AG04450 (cell line): ENCODE measurements around the gene TSHZ2. TPM values are rescaled to one million over a fixed set of nuclear protein-coding genes. Genes with fewer than 3 reads are reported as not detected.

Source experiments
- CTCF ChIA-PET: fragments of 300-600, 350-600 bp; formaldehyde crosslinking; extraction: SDS; loops from one replicate; lab custom pipeline; 2022; ENCODE audit warnings: antibody characterized with exemption, inconsistent platforms; lab: Charles Lee
- POLR2A ChIA-PET: fragments of 350-600 bp; formaldehyde crosslinking; extraction: SDS; loops from one replicate; lab custom pipeline; 2021; ENCODE audit warnings: antibody characterized with exemption, inconsistent platforms; lab: Yijun Ruan, JAX
- DNase-seq: peaks from one replicate; pipeline ENCODE4 v3.0.0-alpha.2; 2011; ENCODE audit warnings: low read depth, low spot score
- H3K27ac ChIP-seq: one replicate; pipeline ENCODE4 v1.5.1; 2012; ENCODE audit warnings: low read depth, low read length, control low read depth
- H3K27me3 ChIP-seq: one replicate; pipeline ENCODE4 v1.6.0; 2012; ENCODE audit warnings: low read length; ENCODE audit not compliant: control insufficient read depth, insufficient read depth
- H3K4me3 ChIP-seq: 2 replicates; pipeline ENCODE4 v1.5.1; 2011; ENCODE audit warnings: mild to moderate bottlenecking, low read depth, low read length, control low read depth
- H3K9me3 ChIP-seq: 2 replicates; pipeline ENCODE4 v1.5.1; 2012; ENCODE audit warnings: low read length; ENCODE audit not compliant: control insufficient read depth, insufficient read depth
- CTCF ChIP-seq: IDR thresholded peaks from 2 replicates; pipeline ENCODE4 v1.5.1; 2011; ENCODE audit warnings: low read depth, low read length, control low read depth, inconsistent platforms
- polyA plus RNA-seq: library from polyadenylated mRNA; depleted of rRNA; stranded (reverse); fragments of >200 nt; gene quantifications from 2 replicates; pipeline ENCODE4 v1.2.3, GENCODE V29; 2011

The TSHZ2 gene
- polyA plus RNA-seq, 1 experiment = not detected

- TF ChIP-seq CTCF = no peak
- no peaks in the 10 kb centered on the region for H3K9me3 ChIP-seq
- no peak for DNase-seq
- no peak overlapping the region for H3K4me3 ChIP-seq
- H3K27me3 ChIP-seq = no peaks in the 10 kb centered on the region
- CTCF ChIA-PET = no interaction called here
- POLR2A ChIA-PET = no interaction called here
- H3K27ac ChIP-seq = no peak overlapping the region
Measured at GRCh38 chr20:53190225-53190624, 218.1 kb downstream of the TSHZ2 start.

GRCh38 chr20:53191957-53192356 is 219.8 kb downstream of the TSHZ2 start:
- DNase-seq = no peak
- Histone ChIP-seq H3K4me3 (no peak overlapping the region), H3K27ac (no peak overlapping the region), H3K9me3 (no peaks in the 10 kb centered on the region), H3K27me3 (no peaks in the 10 kb centered on the region)
- TF ChIP-seq CTCF = no peak
- ChIA-PET POLR2A (no interaction called here), CTCF (no interaction called here)

GRCh38 chr20:53194306-53195290 is 222.4 kb downstream of the TSHZ2 start:
- Histone ChIP-seq H3K9me3 (no peaks in the 10 kb centered on the region), H3K27me3 (no peaks in the 10 kb centered on the region), H3K27ac (no peak overlapping the region), H3K4me3 (no peak overlapping the region)
- ChIA-PET CTCF (no interaction called here), POLR2A (no interaction called here)
- no peak for DNase-seq
- TF ChIP-seq CTCF = no peak

- no peak for TF ChIP-seq CTCF
- H3K4me3 ChIP-seq = no peak overlapping the region
- POLR2A ChIA-PET = no interaction called here
Measured at GRCh38 chr20:53195876-53196610, 223.9 kb downstream of the TSHZ2 start.

GRCh38 chr20:53201588-53201987 is 229.4 kb downstream of the TSHZ2 start:
- Histone ChIP-seq H3K27me3 (no peaks in the 10 kb centered on the region), H3K9me3 (no peaks in the 10 kb centered on the region), H3K4me3 (no peak overlapping the region), H3K27ac (no peak overlapping the region)
- CTCF ChIA-PET = no interaction called here
- POLR2A ChIA-PET = no interaction called here
- no peak for TF ChIP-seq CTCF
- DNase-seq = no peak

More at GRCh38 chr20:53195876-53196610, 223.9 kb downstream of the TSHZ2 start:
- Histone ChIP-seq H3K27me3 (no peaks in the 10 kb centered on the region), H3K27ac (no peak overlapping the region), H3K9me3 (no peaks in the 10 kb centered on the region)
- DNase-seq = no peak
- CTCF ChIA-PET = no interaction called here
